ENCODE data around the gene CHAF1B. TPM values are rescaled to one million over a fixed set of nuclear protein-coding genes. Genes with fewer than 3 reads are reported as not detected.

CHAF1B gene
- total RNA-seq, result 2.1 and 3.4 TPM in 2 replicates

GRCh38 chr21:36385233-36386030 lies at the start of gene CHAF1B:
Gene CHAF1B (plus strand): TSS chr21:36385392. CDS start chr21:36386137, 745 bp downstream.

Other genes starting within 250 kb of the CHAF1B start
- 3.6 and 4.2 TPM in 2 replicates for gene DOP1B, start 228.6 kb upstream of the CHAF1B start, total RNA-seq
- 34.6 and 44.1 TPM in 2 replicates for gene MORC3, start 65.2 kb upstream of the CHAF1B start, total RNA-seq
- 0.13 and 0.25 TPM in 2 replicates for gene CLDN14, start 94.7 kb downstream of the CHAF1B start, total RNA-seq